H54 (cell line): Measurements from ENCODE around the gene EXOG.

ENCODE experiments used
- DNase-seq: peaks from one replicate; pipeline ENCODE4 v3.0.0; 2011; ENCODE audit warnings: low spot score, mixed read lengths; ENCODE audit not compliant: insufficient read length
- FAIRE-seq: peaks from 3 replicates; lab custom pipeline; 2011; peaks lifted over from hg19 to GRCh38; lab: Jason Lieb, UNC
- POLR2A ChIP-seq: IDR thresholded peaks from 2 replicates; pipeline ENCODE4 v1.6.1; 2011; ENCODE audit warnings: low read depth, mild to moderate bottlenecking, low read length

Gene EXOG

GRCh38 chr3:38496131-38496910, at the start of gene EXOG:
Gene EXOG (plus strand): TSS chr3:38496340. CDS start chr3:38496368, 28 bp downstream.
- FAIRE-seq (peak; percentile 82), DNase-seq (peak; percentile 95)
- peak; percentile 52 for TF ChIP-seq POLR2A

- FAIRE-seq (no peak), DNase-seq (no peak)
- no peak for TF ChIP-seq POLR2A
These were observed 49.3 kb upstream of the EXOG start for GRCh38 chr3:38446812-38447211.

- TF ChIP-seq POLR2A = no peak
- no peak for DNase-seq
- no peak for FAIRE-seq
These were observed 45.3 kb upstream of the EXOG start for GRCh38 chr3:38450853-38451252.

- DNase-seq (peak; percentile 84), FAIRE-seq (no peak)
- TF ChIP-seq POLR2A = no peak
These were observed 42.8 kb upstream of the EXOG start, which contains the start of gene ACVR2B for GRCh38 chr3:38453075-38453912. Gene ACVR2B (plus strand): TSS chr3:38453890. CDS start chr3:38454323, 433 bp downstream.

- no peak for TF ChIP-seq POLR2A
- no peak for DNase-seq
- no peak for FAIRE-seq
These were observed 42.3 kb upstream of the EXOG start for GRCh38 chr3:38453913-38454177.

GRCh38 chr3:38454178-38454883, 41.8 kb upstream of the EXOG start:
- DNase-seq = peak; percentile 50
- FAIRE-seq = no peak
- TF ChIP-seq POLR2A = no peak

GRCh38 chr3:38454884-38455638, 41.1 kb upstream of the EXOG start:
- FAIRE-seq = no peak
- peak; percentile 75 for DNase-seq
- TF ChIP-seq POLR2A = no peak

GRCh38 chr3:38455639-38456430, 40.3 kb upstream of the EXOG start:
- DNase-seq (no peak), FAIRE-seq (no peak)
- no peak for TF ChIP-seq POLR2A

- TF ChIP-seq POLR2A = no peak
- FAIRE-seq (no peak), DNase-seq (no peak)
These were observed 38.8 kb upstream of the EXOG start for GRCh38 chr3:38457111-38458003.

GRCh38 chr3:38458796-38459498, 37.2 kb upstream of the EXOG start:
- TF ChIP-seq POLR2A = no peak
- DNase-seq (peak; percentile 88), FAIRE-seq (peak; percentile 83)

GRCh38 chr3:38459499-38460048, 36.6 kb upstream of the EXOG start:
- DNase-seq = no peak
- no peak for FAIRE-seq
- no peak for TF ChIP-seq POLR2A
